ENCODE measurements around the gene HOMEZ. TPM values are rescaled to one million over a fixed set of nuclear protein-coding genes. Genes with fewer than 3 reads are reported as not detected.

Gene HOMEZ
- total and polyA plus RNA-seq, 2 of the 8 experiments (the other 6 are each of a cell fraction or from before 2014, with no cell fraction given), result 9.1 to 15.9 TPM

GRCh38 chr14:23286020-23286901, at the start of gene HOMEZ (continued):
- TF ChIP-seq CHD2 (IDR thresholded peaks at IDR 0.05; ENCODE audit: low read length) (peak; percentile 73), SP2 (IDR thresholded peaks at IDR 0.05; ENCODE audit: low read length) (peak; percentile 44; the same call in 1 of the 2 replicates), MAFK (IDR thresholded peaks at IDR 0.05; ENCODE audit: low read depth, low read length) (no peak), SRF (IDR thresholded peaks at IDR 0.05; ENCODE audit: low read depth, low read length) (no peak), RBBP5 (IDR thresholded peaks at IDR 0.05; ENCODE audit: borderline replicate concordance, low read depth, low read length) (no peak; the same call in 1 of the 2 replicates), GABPA (IDR thresholded peaks at IDR 0.05; ENCODE audit: borderline replicate concordance, insufficient read depth, low read length) (no peak), TAF1 (IDR thresholded peaks at IDR 0.05; ENCODE audit: low read depth, low read length) (0 out of 2 replicates have a peak, but pooled peaks have one; percentile 35), ATF3 (IDR thresholded peaks at IDR 0.05; ENCODE audit: insufficient read depth, low read depth, low read length) (no peak), POLR2A (IDR thresholded peaks at IDR 0.05; ENCODE audit: control extremely low read depth in 1 of 2, low read depth in 2 of 2, low read length in 2 of 2) (peak in 1 of 2 experiments; percentile 50; a peak in 1 of 3 replicates)
- TF ChIP-seq, protein P1, sequence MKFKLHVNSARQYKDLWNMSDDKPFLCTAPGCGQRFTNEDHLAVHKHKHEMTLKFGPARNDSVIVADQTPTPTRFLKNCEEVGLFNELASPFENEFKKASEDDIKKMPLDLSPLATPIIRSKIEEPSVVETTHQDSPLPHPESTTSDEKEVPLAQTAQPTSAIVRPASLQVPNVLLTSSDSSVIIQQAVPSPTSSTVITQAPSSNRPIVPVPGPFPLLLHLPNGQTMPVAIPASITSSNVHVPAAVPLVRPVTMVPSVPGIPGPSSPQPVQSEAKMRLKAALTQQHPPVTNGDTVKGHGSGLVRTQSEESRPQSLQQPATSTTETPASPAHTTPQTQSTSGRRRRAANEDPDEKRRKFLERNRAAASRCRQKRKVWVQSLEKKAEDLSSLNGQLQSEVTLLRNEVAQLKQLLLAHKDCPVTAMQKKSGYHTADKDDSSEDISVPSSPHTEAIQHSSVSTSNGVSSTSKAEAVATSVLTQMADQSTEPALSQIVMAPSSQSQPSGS (IDR thresholded peaks at IDR 0.05; ENCODE audit: low read length), result no peak

All from H1 (cell line).